Fibroblast of gingiva (primary cell): Measurements from ENCODE around the gene FN1.
"Not testable (repeated sequence)": the region's sequence is repeated elsewhere in the genome, so short reads cannot be mapped to it uniquely, and the experiment has no call there.

Experiments used
- DNase-seq: peaks from one replicate; pipeline ENCODE4 v3.0.0-alpha.2; 2011; ENCODE audit warnings: low read depth

Gene FN1

DNA sequence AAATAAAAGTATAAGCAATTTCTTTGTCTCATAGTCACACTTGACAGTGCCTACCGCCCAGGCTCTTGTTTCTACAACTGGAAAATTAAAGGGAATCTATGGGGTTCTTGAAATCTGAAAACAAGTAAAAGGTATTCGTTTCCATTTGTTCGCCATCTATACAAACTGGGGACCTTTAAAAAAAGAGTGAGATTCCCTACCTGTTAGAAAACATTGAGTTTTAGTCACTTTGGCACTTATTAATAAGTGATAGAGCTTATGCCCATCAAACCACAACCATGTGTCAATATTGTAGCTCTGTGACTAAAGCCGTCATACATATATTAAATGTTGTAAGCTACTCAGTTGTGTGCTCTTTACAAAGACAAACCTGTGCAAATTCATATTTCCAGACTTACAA, 13.2 kb downstream of the FN1 start:
- no peak for DNase-seq

DNA sequence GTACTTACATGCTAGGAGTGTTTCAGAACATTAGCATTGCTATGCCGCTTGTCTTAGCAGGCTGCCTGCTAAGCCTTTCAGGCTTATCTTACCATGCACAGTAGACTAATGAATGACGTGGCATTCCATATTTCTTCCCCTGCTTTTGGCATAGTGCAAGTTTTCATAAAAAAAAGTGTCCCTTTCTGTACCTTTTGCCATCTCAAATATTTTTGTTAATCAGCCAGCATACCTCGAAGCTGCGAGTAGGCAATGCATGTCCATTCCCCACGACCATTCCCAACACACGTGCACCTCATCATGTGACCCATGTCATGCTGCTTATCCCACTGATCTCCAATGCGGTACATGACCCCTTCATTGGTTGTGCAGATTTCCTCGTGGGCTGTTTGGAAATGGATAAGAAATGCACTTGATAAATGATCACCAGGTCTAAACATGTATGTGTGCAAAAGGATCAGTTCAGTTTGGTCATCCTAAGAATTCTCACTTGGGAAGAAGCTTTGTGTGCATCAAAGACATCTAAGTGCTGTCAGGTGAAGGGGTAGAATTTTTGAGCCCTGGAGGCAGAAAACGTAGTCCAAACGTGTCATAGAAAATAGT, 13.9 kb downstream of the FN1 start:
- DNase-seq: no peak

DNA sequence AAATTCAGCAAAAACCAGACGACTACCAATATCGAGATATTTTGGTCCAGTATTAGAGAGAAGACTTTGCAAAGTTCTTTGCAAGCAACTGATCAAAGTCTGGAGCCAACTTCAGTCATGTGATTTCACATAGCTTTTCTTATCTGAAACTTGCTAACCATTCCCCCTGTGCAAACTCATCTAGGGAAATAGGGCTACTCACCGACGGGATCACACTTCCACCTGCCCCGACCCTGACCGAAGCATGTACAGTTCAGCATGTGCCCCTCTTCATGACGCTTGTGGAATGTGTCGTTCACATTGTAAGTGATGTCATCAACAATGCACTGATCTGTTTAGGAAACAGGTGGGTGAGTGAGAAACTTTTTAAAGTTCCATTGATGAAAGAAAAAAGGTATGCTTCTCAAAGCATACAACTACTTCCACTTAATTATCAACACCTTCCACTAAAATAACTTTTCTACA, 15.4 kb downstream of the FN1 start:
- no peak for DNase-seq

DNA sequence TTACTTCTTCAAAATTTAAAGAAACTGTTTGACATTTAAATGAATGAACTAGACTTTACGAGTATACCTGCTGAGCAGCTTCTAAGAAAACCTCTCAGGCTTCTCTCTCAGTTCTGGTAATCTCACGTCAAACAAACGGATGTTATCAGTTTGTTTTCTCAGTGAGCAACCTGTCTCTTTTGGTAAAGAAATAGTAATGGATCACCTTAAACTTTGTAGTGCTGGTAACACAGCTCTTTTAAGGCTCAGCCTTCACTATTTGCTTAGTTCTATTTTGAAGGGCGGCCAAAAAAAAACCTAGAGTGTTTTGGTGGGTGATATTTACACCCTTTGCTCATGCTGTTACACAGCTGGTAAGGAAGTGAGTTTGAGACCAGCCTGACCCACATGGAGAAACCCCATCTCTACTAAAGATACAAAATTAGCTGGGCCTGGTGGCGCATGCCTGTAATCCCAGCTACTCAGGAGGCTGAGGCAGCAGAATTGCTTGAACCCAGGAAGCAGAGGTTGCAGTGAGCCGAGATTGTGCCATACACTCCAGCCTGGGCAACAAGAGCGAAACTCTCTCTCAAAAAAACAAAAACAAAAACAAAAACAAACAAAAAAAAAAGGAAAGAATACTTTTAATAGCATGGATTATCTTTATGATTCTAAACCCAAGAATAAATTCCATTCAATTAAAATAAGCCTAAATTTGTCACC, 15.9 kb downstream of the FN1 start:
- DNase-seq: no peak

DNA sequence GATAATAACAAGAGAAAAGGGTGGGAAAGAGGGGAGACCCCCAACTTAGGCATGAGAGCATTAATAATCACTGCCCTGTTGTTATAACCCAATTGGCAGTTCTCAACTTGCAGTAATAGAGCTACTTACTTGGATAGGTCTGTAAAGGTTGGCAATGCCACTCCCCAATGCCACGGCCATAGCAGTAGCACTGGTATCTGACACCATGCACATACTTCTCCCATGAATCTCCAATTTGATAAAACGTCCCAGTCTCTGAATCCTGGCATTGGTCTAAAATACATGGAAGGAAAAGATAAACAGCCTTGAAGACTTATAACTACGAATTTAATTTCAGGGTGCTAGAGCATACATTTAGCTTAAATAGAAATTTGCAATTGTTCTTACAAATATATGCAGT, 16.8 kb downstream of the FN1 start:
- no peak for DNase-seq

DNA sequence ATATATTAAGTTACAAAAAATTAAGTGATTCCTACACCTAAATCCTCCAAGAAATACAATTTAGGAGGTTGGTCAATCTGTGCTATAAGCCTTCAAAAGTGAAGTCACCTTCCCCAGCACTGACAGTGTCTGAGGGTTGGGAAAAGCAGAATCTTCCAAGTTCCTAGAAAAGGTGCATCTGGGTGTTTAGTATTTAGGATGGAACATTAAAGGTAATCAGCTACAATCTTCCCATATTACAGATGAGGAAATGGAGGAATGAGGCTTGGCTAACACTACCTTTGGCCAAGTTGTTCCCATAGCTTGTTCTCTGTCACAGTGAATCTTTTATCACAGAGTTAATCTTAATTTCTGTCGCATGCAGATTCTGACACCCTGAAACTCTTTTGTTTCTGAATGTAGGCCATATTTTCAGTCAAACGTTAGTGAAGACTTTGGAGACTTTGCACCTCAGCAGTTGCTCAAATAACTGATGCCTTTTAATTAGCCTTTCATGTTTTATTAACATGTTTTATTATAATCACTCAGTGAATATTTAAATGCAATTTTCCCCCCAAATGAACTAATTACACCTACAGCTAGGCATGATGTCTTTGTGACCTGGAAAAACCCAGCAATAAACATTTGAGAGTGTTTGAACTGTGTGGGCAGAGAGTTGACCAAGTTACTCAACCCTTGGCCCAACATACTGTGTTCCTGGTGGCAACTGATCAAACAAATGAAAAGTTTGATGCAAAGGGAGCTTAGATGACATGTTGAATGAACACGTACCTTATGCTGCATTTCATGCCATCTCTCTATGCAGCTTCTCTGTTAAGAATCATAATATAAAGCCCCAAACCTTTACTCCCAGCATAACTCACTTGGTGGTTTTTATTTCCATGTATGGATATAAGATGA, 17.6 kb downstream of the FN1 start:
- DNase-seq: peak; percentile 43

DNA sequence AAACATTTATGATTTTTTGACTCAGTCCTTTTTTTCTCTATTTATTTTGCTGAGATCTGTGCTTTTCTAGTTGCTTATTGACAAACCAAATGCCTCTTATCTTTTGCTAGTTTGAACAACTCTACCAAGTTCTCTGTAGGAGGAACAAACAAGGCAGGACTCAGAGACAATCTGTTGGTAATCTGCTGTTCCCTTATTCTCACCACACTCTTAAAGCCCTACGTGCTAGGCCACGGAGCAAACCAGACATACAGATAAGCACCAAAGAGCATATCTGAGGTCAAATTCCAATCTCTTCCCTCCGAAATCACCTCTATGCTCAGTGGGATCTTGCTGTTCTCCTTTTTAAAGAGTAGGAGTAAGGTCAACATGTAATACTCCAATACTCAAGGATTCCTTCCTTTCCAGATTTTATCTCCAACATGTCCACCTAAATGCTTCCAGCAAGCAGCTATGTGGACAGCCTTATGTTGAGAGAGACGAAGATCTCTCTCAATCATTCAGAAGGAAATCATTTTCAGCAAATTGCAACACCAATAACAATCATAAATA, 18.4 kb downstream of the FN1 start:
- no peak for DNase-seq

DNA sequence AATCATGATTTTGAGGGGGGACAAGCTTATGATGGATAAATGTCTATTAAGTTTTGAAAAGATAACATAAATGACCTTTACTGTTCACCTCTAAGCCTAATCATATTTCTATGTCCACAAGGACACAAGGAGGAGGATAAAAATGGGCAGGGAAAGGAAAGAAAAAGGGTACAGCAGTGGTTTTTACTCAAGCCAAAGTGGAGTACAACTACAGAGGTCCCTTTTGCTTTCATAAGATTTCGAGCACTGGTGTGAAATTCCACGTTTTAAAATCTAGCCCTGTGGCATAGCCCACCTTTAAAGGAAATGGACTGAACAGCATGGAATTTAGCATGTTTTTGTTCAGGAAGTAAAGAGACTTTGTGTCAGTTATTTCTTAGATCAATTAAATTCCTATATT, 19.2 kb downstream of the FN1 start:
- no peak for DNase-seq

DNA sequence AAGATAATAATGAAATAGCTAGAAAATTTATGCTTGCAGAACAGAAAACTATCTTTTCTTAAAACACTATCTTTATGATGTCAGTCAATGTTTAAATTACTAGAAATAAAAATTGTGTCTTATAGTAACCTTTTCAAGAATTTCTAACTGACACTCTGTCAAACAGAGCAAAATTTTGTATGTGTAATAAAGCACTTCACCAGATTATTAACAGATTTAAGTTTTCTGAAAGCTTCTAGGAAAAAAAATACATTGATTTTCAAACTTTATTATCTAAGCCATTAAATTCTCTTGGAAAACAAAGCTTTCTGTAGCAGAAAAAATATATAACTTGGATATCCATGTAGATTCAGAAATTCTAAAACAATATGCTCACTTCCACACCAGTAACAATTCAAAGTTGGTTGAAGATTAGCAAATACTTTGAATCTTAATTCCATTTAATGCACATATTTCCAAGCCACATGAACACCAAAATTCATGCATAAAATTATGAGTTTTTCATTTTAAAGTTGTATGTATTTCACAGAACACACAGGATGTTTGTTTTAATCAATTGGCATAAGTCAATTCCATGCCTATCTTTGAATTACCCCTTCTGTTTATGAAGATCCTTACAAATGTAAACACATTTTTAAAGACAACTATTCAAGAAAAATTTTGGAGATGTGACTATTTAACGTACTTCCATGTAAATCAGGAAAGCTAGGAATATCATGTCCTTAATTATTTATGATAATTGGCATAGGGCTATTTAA, 19.9 kb downstream of the FN1 start:
- no peak for DNase-seq

DNA sequence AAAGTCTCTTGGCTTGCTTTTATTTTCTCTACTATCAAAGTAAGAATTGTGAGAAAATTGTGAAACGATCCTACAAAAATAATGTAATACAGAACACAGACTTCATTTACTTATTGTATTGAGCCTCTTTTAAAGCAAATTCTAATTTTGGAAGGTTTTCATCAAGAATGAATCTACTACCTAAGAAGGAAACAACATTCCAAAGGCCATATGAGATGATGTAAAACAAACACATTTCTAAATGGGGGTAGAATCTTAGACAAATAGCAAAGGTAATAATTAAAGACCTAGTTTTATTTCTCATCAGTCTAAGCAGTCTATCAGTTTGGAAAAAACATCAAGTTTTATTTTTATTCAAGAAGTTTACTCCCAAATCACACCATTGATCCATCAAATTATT, 20.6 kb downstream of the FN1 start:
- no peak for DNase-seq

DNA sequence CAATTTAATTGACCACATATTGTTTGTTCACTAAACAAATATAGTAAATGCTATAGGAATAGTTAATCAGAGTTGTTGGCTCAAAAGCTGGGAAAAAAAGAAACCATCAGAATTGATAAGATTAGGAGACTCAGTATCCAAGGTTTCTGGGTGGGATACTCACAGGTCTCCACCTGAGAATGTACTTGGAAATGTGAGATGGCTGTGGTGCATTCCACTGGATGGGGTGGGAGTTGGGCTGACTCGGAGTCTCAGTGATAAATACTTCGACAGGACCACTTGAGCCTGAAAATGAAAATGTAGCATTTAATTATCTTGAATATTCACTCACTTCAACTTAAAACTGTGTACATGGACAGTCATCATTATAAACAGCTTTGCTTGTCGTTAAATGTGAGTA, 21.2 kb downstream of the FN1 start:
- no peak for DNase-seq

DNA sequence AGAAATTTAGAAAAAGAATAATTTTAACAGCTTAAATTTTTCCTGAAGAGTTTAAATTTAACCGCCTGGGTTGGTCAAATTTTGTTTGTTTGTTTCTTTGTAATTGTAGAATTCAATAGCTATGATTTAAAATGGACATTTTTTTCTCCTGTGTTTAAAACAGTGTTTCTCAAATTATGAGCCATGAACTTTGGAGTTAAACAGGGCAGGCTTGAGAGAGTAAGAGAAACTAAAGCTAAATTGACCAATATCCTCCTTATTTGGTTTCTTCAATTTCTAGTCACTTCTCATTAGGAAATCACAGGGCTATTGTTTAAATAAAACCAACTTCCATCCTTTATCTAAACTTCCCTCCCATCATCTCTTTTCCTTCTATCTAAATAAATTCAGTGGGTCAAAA, 21.9 kb downstream of the FN1 start:
- DNase-seq: no peak

DNA sequence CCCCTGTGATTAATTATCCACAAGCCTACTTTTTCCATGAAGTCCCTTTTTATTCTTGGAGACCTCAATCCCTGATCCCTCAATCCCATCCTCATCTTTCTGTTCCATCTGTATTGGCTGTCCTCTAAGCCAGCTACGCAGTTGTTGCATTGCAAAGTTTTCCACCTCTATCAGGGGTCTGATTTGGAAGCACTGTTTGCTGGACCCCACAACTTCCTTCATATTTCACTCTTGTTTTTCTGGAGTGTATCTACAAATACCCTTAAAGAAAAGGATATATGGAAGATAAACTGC, 22.4 kb downstream of the FN1 start:
- no peak for DNase-seq

DNA sequence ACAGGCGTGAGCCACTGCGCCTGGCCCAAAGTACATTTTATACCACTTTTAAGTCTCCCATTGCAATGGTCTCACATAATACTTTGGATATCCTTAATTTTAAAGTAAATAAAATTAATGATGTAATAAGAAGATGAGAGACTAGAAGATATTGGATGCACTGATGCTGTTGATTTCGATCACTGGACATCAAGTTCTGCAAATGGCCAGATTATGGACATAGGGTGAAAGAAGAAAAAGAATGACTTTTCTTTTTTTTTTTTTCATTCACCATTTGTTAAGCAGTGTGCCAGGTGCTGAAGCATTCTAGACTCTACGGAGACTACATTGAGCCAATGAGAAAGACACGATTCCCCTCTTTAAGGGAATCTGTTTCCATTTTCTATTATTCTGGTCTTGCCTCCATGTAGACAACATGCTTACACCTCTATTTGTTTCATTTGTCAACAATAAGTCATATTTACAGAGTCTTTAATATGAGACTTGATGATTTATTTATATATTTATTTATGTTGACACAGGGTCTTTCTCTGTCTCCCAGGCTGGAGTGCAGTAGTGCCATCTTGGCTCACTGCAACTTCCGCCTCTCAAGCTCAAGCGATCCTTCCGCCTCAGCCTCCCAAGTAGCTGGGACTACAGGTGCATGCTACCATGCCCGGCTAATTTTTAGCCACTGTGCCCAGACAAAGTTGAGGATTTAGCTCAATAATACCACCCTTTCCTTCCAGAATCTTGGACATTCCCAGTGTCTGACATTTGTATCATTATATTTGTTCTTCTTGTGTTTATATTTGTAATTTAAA, 23.7 kb downstream of the FN1 start:
- DNase-seq: no peak

DNA sequence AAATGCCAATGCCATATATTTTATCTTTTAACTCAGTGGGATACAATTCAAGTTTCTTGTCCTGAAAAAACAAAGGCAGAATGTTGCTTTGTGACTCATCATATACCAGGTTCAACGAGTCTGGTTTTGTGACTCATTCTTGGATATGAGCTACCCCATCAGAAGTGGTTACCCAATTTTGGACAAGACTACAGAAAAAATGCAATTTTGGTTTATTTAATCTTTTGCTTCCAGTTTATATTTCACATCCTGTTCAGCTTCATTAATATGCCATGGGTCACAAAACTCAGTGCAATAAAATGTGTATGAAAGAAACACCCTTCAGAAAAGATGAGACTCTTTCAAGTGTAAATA, 25.0 kb downstream of the FN1 start:
- peak; percentile 95 for DNase-seq

DNA sequence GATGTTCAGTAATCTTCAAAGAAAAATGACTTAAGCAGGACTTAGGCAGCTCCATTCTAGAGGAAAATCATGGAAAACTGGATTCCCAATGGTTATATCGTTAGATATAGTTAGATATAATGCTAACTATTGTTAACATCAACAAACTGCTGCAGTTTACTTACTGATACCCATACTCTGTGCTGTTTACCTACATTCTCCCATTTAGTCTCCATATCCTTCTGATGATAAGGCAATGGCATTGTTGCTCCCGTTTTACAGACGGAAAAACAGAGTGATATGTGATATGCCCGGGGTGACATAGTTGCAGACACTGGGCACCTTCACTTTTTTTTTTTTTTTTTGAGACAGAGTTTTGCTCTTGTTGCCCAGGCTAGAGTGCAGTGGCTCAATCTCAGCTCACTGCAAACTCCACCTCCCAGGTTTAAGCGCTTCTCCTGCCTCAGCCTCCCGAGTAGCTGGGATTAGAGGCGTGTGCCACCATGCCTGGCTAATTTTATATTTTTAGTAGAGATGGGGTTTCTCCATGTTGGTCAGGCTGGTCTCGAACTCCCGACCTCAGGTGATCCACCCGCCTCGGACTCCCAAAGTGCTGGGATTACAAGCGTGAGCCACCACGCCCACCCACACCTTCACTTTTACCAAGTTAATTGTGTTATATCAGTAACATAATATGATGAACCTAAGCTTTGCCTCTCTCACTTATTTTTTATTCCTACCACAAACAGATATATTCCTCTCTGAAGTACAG, 25.5 kb downstream of the FN1 start:
- DNase-seq: not testable (repeated sequence)

DNA sequence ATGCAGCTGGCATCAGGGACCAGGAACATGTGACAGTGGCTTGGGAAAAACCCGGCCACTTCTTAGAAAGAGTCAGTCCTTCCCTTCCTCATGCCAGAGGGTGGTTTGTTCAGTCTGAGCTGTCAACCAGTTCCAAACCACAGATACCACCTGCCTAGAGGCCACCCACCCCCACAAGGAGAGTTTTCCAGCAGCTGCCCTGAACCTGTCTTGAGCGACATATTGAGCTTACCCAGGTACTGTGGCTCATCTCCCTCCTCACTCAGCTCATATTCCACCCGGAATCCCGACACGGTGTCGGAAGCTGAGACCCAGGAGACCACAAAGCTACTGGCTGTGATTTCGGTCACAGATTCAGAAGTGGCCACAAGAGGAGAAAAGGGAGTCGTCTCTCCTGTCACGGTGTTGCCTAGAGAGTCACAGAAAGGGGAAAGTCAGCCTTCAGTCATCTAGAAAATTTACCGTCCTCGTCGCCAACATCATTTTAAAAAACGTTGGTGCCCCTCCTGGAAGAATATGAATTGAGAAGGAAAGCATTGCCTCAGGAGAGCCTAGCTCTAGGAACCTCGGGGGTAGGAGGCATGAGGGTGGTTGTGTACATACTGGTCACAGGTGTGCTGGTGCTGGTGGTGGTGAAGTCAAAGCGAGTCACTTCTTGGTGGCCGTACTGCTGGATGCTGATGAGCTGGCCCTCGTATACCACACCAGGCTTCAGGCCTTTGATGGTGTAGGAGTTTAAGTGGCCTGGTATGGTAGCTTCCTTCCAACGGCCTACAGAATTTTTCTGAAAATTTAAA, 26.3 kb downstream of the FN1 start:
- DNase-seq: no peak

DNA sequence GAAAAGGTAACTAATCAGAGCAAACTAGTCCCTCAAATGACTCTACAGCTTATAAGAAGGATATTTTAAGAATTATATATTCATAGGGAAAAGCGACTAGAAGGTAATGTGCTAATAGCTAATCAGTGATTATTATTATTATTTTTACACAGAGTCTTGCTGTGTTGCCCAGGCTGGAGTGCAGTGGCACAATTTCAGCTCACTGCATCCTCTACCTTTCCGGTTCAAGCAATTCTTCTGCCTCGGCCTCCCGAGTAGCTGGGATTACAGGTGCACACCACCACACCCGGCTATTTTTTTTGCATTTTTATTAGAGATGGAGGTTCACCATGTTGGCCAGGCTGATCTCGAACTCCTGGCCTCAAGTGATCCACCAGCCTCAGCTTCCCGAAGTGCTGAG, 27.4 kb downstream of the FN1 start:
- DNase-seq: not testable (repeated sequence)

DNA sequence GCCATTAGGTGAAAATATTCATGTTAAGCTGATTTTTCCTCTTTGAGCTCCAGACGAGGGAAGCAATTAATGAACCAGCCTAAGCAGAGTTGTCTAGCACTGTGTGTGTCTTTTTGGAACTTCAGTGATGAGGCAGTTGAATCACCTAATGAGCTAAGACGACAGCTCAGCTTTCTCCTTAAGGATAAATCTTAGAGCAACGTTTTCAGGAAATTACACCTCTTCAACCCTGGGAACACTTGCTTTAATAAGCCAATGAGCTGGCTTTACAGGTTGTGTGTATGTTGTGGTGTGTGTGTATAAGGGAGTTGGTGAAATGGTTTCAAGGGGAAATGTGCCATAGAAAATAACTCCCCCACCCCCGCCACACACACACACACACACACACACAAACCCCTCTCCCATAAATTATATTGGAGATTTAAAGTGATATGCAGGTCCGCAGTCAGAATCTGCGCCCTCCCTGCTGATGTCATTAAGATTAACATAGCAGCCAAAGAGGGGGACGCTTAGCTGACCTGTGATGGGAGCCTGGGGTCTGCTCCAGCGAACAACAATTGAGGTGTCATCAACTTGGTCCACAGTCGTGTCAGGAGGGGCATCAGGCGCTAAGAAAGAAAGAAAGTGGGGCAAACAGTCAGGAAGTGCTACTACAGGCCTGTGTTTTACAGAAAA, 28.1 kb downstream of the FN1 start:
- no peak for DNase-seq
